Prostate gland (tissue), 2 donors: Measurements from ENCODE around the gene P2RY12. TPM values are rescaled to one million over a fixed set of nuclear protein-coding genes. Genes with fewer than 3 reads are reported as not detected.

Experiments used
- DNase-seq: peaks from one replicate; pipeline ENCODE4 v3.0.0-alpha.2; 2019; ENCODE audit warnings: low spot score
- H3K27ac ChIP-seq, 2 donors: fragments of 200-600 bp; sonication (generic); 2 replicates each; pipeline ENCODE4 v1.5.1; 2017 to 2019
- H3K27me3 ChIP-seq: fragments of 200-600 bp; sonication (generic); replicated peaks from 2 replicates; pipeline ENCODE4 v1.5.1; 2019; ENCODE audit not compliant: insufficient read depth
- H3K36me3 ChIP-seq, 2 donors: fragments of 200-600 bp; sonication (generic); 1 replicate in 1 of 2; 2 replicates in 1 of 2; pipeline versions ENCODE4 v1.5.1 to v1.8.1; 2017 to 2019
- H3K4me1 ChIP-seq: fragments of 200-600 bp; sonication (generic); replicated peaks from 2 replicates; pipeline ENCODE4 v1.5.1; 2019
- H3K4me3 ChIP-seq, 2 donors: fragments of 200-600 bp; sonication (generic); 2 replicates each; pipeline ENCODE4 v1.5.1; 2017 to 2019
- H3K9me3 ChIP-seq: fragments of 200-600 bp; sonication (generic); 2 replicates; pipeline ENCODE4 v1.5.1; 2017
- CTCF ChIP-seq, 4 experiments: fragments of 200-600 bp in 2 of 4; fragments of 450-650 bp in 2 of 4; sonication (generic) in 2 of 4; IDR thresholded peaks; 1 replicate in 3 of 4; 2 replicates in 1 of 4; pipeline ENCODE4 v1.5.1; 2016 to 2019; ENCODE audit warnings: antibody characterized with exemption in 4 of 4, mild to moderate bottlenecking in 2 of 4, moderate library complexity in 2 of 4
- POLR2A ChIP-seq: fragments of 450-650 bp; IDR thresholded peaks from one replicate; pipeline ENCODE4 v1.6.1; 2016; ENCODE audit warnings: antibody characterized with exemption, mild to moderate bottlenecking
- POLR2AphosphoS5 ChIP-seq: sonication (generic); formaldehyde crosslinking; IDR thresholded peaks from one replicate; pipeline ENCODE4 v1.6.1; 2017; ENCODE audit warnings: antibody characterized with exemption
- WGBS: methylation state at CpG from one replicate; pipeline ENCODE4 v1.1.5; 2018; 5-methylcytosine and 5-hydroxymethylcytosine counted together
- intact Hi-C: fragments of 100-400 bp; cut with DNase I; formaldehyde crosslinking; loops from one replicate; pipeline ENCODE4 v1.14.2; 2022
- total RNA-seq, 2 donors: library from RNA; depleted of rRNA; stranded (reverse); fragments of >200 nt; gene quantifications; one replicate each; pipeline ENCODE4 v1.1.0, GENCODE V29; 2016

The P2RY12 gene
- total RNA-seq, result 1 to 10 TPM in 1 of 2 donors, under 1 TPM in 1; 0.97 to 5.0 TPM

DNA sequence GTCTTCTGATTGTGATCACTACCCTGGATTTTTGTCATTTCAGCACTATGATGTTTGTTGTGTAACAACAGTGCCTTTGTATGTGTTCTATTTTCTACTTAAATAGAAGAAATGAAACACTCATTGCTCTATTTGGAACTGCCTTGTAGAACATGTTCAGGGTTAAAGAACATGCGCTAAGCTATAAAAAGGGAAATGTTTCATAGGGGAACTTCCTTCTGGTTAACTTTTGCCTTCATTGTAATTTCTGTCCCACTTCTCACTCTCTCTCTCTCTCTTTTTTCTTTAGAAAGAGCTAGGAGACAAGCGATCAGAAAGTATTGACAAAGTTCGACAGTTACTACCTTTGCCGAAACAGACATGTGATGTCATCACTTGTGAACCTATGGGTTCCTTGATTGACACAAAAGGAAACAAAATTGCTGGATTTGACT is at the start of gene P2RY12:
Gene P2RY12 (minus strand): TSS at position 13 of the 434 bp plus-strand sequence. CDS start 45,908 bp downstream, outside the sequence.
- H3K4me3 ChIP-seq, result no peak within 1 kb of the TSS
- no peaks in the 10 kb centered on the region for H3K27me3 ChIP-seq
- no peak for DNase-seq
- no peak within 1 kb of the TSS for H3K27ac ChIP-seq
- H3K36me3 ChIP-seq, result no peaks in the 10 kb centered on the region
- TF ChIP-seq POLR2AphosphoS5, result no peak
- no peak for TF ChIP-seq POLR2A
- TF ChIP-seq CTCF (IDR thresholded peaks at IDR 0.05), result no peak
- intact Hi-C loops, result no loop called here
- 76% methylated on average over 4 of the region's 4 CpGs for WGBS
- no peaks in the 10 kb centered on the region for H3K4me1 ChIP-seq
- no peaks in the 10 kb centered on the region for H3K9me3 ChIP-seq

DNA sequence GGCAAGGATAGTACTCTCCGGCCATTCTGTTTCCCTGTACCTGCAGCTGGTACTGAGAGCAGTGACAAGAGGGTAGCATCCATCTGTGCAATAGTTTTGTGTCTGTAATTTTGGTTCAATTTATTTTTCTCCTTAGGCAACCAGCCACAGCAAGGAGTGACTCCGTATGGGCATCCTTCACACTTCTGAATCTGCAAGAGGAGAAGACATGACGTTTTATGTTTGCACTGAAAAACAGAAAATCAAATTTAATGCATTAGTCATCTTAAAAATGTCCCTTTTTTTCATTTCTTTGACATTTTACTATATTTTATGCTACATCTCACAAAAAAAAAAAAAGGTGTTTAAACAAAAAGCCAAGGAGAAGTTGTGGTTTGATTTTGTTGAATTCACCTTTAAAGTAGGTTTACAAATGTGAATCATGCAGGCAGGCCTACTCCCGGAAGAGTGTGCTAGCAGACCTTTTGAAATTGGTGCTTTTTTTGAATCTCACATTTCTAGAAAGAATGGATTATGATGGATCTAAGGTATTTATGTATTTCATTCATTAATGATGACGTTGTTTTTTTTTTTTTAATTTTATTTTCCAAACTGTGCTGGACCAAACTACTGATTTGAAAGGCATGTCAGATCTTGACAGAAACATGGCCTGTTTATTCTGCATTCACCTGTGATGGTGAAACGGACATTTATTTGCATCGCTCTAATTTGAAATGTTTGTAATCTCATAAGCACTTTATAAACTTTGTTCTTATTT is 48.2 kb upstream of the P2RY12 start:
- no peak for TF ChIP-seq POLR2AphosphoS5
- TF ChIP-seq POLR2A, result no peak
- no peak for TF ChIP-seq CTCF (IDR thresholded peaks at IDR 0.05)
- Histone ChIP-seq H3K36me3 (no peaks in the 10 kb centered on the region), H3K4me1 (no peaks in the 10 kb centered on the region), H3K9me3 (no peaks in the 10 kb centered on the region), H3K27ac (no peak overlapping the region), H3K4me3 (no peak overlapping the region), H3K27me3 (no peaks in the 10 kb centered on the region)
- intact Hi-C loops, result no loop called here
- DNase-seq, result no peak
- 86% methylated on average over 7 of the region's 7 CpGs for WGBS

DNA sequence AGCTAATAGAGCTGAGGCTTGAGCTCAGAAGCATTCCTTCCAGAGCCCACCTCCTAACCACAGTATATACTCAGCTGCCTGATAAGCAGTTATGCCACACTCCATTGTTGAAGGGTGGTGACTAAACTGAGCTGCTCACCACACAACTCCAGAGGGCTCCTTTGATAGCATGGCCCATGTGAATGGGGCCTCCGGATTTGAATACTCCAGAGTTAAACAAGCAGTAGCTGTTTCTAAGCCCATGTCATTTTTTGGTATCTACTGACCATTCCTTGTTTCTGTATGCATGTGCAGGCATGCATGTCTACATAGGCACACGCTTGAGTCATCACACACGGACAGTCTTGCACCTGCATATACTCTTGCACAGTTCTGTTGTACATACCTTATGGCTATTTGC is 47.4 kb upstream of the P2RY12 start:
- no peak for DNase-seq
- TF ChIP-seq CTCF (IDR thresholded peaks at IDR 0.05), result no peak
- TF ChIP-seq POLR2A, result no peak
- Histone ChIP-seq H3K27me3 (no peaks in the 10 kb centered on the region), H3K36me3 (no peaks in the 10 kb centered on the region), H3K27ac (no peak overlapping the region), H3K4me3 (no peak overlapping the region), H3K4me1 (no peaks in the 10 kb centered on the region), H3K9me3 (no peaks in the 10 kb centered on the region)
- 83% methylated on average over 3 of the region's 3 CpGs for WGBS
- intact Hi-C loops, result no loop called here

- Histone ChIP-seq H3K9me3 (no peaks in the 10 kb centered on the region), H3K27ac (no peak overlapping the region), H3K27me3 (no peaks in the 10 kb centered on the region), H3K36me3 (no peaks in the 10 kb centered on the region), H3K4me1 (no peaks in the 10 kb centered on the region), H3K4me3 (no peak overlapping the region)
- DNase-seq, result no peak
- TF ChIP-seq POLR2AphosphoS5, result no peak
- no peak for TF ChIP-seq POLR2A
- TF ChIP-seq CTCF (IDR thresholded peaks at IDR 0.05), result no peak
- 93% methylated on average over 5 of the region's 5 CpGs for WGBS
- intact Hi-C loops, result no loop called here
Measured at GRCh38 chr3:151430821-151431484, 46.4 kb upstream of the P2RY12 start.
